HEK293 (cell line): ENCODE results near the gene PA2G4.
A peak's percentile ranks its signal among the peaks of the same experiment; 100 is the strongest.

Experiments used
- KLF8 ChIP-seq: fragments of 450-650 bp; formaldehyde crosslinking; IDR thresholded peaks from 2 replicates; pipeline ENCODE4 v1.5.1; 2016; ENCODE audit warnings: missing biosample characterization, missing genetic modification characterization
- PBX3 ChIP-seq: sonication (generic); formaldehyde crosslinking; IDR thresholded peaks from 2 replicates; pipeline ENCODE4 v1.8.1; 2022; ENCODE audit warnings: mild to moderate bottlenecking, moderate library complexity, missing genetic modification reagents
- PRDM1 ChIP-seq: fragments of 450-650 bp; formaldehyde crosslinking; IDR thresholded peaks from 2 replicates; pipeline ENCODE4; 2016; ENCODE audit warnings: missing biosample characterization, missing genetic modification characterization
- ZBTB11 ChIP-seq: fragments of 450-650 bp; formaldehyde crosslinking; conservative IDR thresholded peaks from 2 replicates; pipeline ENCODE4 v1.5.1; 2016; ENCODE audit warnings: low read depth, missing biosample characterization, missing genetic modification characterization
- ZBTB48 ChIP-seq: fragments of 450-650 bp; formaldehyde crosslinking; IDR thresholded peaks from 2 replicates; pipeline ENCODE4 v1.5.1; 2016; ENCODE audit warnings: missing biosample characterization, missing genetic modification characterization
- ZFHX2 ChIP-seq: fragments of 450-650 bp; formaldehyde crosslinking; conservative IDR thresholded peaks from 2 replicates; pipeline ENCODE4 v1.5.1; 2016; ENCODE audit warnings: missing biosample characterization, missing genetic modification characterization
- ZFP37 ChIP-seq: fragments of 450-650 bp; formaldehyde crosslinking; IDR thresholded peaks from 2 replicates; pipeline ENCODE4 v1.5.1; 2016; ENCODE audit warnings: missing biosample characterization, missing genetic modification characterization
- ZNF10 ChIP-seq: fragments of 450-650 bp; formaldehyde crosslinking; IDR thresholded peaks from 2 replicates; pipeline ENCODE4 v1.5.1; 2017; ENCODE audit warnings: missing biosample characterization, missing genetic modification characterization
- ZNF114 ChIP-seq: fragments of 450-650 bp; formaldehyde crosslinking; IDR thresholded peaks from 2 replicates; pipeline ENCODE4 v1.5.0; 2017; ENCODE audit warnings: missing biosample characterization, missing genetic modification characterization
- ZNF24 ChIP-seq: fragments of 450-650 bp; formaldehyde crosslinking; IDR thresholded peaks from 2 replicates; pipeline ENCODE4 v1.5.1; 2016; ENCODE audit warnings: missing biosample characterization, missing genetic modification characterization
- ZNF274 ChIP-seq, 2 experiments: fragments of 200-500 bp in 1 of 2; fragments of 450-650 bp in 1 of 2; sonication (Bioruptor generic) in 1 of 2; formaldehyde crosslinking in 1 of 2; IDR thresholded peaks; 2 replicates each; pipeline versions ENCODE4 v1.5.1 to v1.6.1; 2014 to 2016; ENCODE audit warnings: borderline replicate concordance in 1 of 2, inconsistent platforms in 1 of 2, low read length in 1 of 2, missing biosample characterization in 1 of 2, missing genetic modification characterization in 1 of 2
- ZNF292 ChIP-seq: fragments of 450-650 bp; formaldehyde crosslinking; IDR thresholded peaks from 2 replicates; pipeline ENCODE4 v1.5.1; 2016; ENCODE audit warnings: low read depth, missing biosample characterization, missing genetic modification characterization, borderline replicate concordance
- ZNF350 ChIP-seq: fragments of 450-650 bp; formaldehyde crosslinking; IDR thresholded peaks from 2 replicates; pipeline ENCODE4 v1.5.0; 2017; ENCODE audit warnings: missing biosample characterization, mild to moderate bottlenecking, missing genetic modification characterization
- ZNF391 ChIP-seq: fragments of 450-650 bp; formaldehyde crosslinking; IDR thresholded peaks from 2 replicates; pipeline ENCODE4 v1.5.1; 2016; ENCODE audit warnings: low read depth, missing biosample characterization, missing genetic modification characterization, borderline replicate concordance
- ZNF610 ChIP-seq: fragments of 450-650 bp; formaldehyde crosslinking; IDR thresholded peaks from 2 replicates; pipeline ENCODE4 v1.5.1; 2016; ENCODE audit warnings: missing biosample characterization, missing genetic modification characterization, borderline replicate concordance
- ZNF639 ChIP-seq: fragments of 450-650 bp; formaldehyde crosslinking; IDR thresholded peaks from 2 replicates; pipeline ENCODE4 v1.5.1; 2016; ENCODE audit warnings: missing biosample characterization, missing genetic modification characterization
- ZNF768 ChIP-seq: fragments of 450-650 bp; formaldehyde crosslinking; IDR thresholded peaks from 2 replicates; pipeline ENCODE4 v1.5.1; 2018; ENCODE audit warnings: missing biosample characterization, mild to moderate bottlenecking, missing genetic modification characterization
- ZNF776 ChIP-seq: fragments of 450-650 bp; formaldehyde crosslinking; IDR thresholded peaks from 2 replicates; pipeline ENCODE4 v1.5.0; 2017; ENCODE audit warnings: missing biosample characterization, missing genetic modification characterization, borderline replicate concordance
- ZNF843 ChIP-seq: fragments of 450-650 bp; formaldehyde crosslinking; IDR thresholded peaks from 2 replicates; pipeline ENCODE4 v1.5.1; 2016; ENCODE audit warnings: missing biosample characterization, missing genetic modification characterization
- ZSCAN23 ChIP-seq: fragments of 450-650 bp; formaldehyde crosslinking; IDR thresholded peaks from 2 replicates; pipeline ENCODE4 v1.5.1; 2016; ENCODE audit warnings: missing biosample characterization, missing genetic modification characterization
- ZSCAN5A ChIP-seq: fragments of 450-650 bp; formaldehyde crosslinking; IDR thresholded peaks from 2 replicates; pipeline ENCODE4 v1.5.1; 2016; ENCODE audit warnings: missing biosample characterization, missing genetic modification characterization
- TF ChIP-seq, protein P1 (sequence below): fragments of 450-650 bp; IDR thresholded peaks from 2 replicates; pipeline ENCODE4 v1.5.1; 2018; ENCODE audit warnings: missing biosample characterization, missing genetic modification characterization

PA2G4 gene

GRCh38 chr12:56079723-56080555 is 24.4 kb upstream of the PA2G4 start, which contains the start of gene ERBB3 (continued):
- TF ChIP-seq ZSCAN5A (tag by site-specific recombination), result peak; percentile 67; the same call in 1 of the 2 replicates
- peak; percentile 77 for TF ChIP-seq ZNF843 (tag by site-specific recombination)
- peak; percentile 61; the same call in 1 of the 2 replicates for TF ChIP-seq PRDM1 (tag by site-specific recombination)
- TF ChIP-seq KLF8 (tag by site-specific recombination), result peak; percentile 100
- peak; percentile 72 for TF ChIP-seq ZFHX2
- no peak for TF ChIP-seq ZNF292 (tag by site-specific recombination)
- TF ChIP-seq ZNF391, result peak; percentile 92
- no peak for TF ChIP-seq ZNF776
- peak; percentile 52; the same call in 1 of the 2 replicates for TF ChIP-seq ZBTB11
- TF ChIP-seq ZNF610 (tag by site-specific recombination), result peak; percentile 81
- peak; percentile 49; the same call in 1 of the 2 replicates for TF ChIP-seq ZNF10
- TF ChIP-seq, protein P1, sequence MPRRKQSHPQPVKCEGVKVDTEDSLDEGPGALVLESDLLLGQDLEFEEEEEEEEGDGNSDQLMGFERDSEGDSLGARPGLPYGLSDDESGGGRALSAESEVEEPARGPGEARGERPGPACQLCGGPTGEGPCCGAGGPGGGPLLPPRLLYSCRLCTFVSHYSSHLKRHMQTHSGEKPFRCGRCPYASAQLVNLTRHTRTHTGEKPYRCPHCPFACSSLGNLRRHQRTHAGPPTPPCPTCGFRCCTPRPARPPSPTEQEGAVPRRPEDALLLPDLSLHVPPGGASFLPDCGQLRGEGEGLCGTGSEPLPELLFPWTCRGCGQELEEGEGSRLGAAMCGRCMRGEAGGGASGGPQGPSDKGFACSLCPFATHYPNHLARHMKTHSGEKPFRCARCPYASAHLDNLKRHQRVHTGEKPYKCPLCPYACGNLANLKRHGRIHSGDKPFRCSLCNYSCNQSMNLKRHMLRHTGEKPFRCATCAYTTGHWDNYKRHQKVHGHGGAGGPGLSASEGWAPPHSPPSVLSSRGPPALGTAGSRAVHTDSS, result no peak
- TF ChIP-seq ZNF639, result peak; percentile 85
- TF ChIP-seq ZNF768 (tag by site-specific recombination), result no peak; the same call in 1 of the 2 replicates
- TF ChIP-seq ZNF114 (tag by site-specific recombination), result no peak
- peak; percentile 97 for TF ChIP-seq ZBTB48 (tag by site-specific recombination)
- TF ChIP-seq ZNF274 (IDR thresholded peaks at IDR 0.05; ENCODE audit: low read length), result no peak
- no peak for TF ChIP-seq ZNF274 (tag by site-specific recombination; IDR thresholded peaks at IDR 0.05; ENCODE audit: borderline replicate concordance)
- TF ChIP-seq ZFP37 (tag by site-specific recombination), result peak; percentile 48
- 0 out of 2 replicates have a peak, but pooled peaks have one; percentile 30 for TF ChIP-seq PBX3 (CRISPR knock-in tag)
- peak; percentile 93 for TF ChIP-seq ZSCAN23 (tag by site-specific recombination)
- no peak for TF ChIP-seq ZNF350
- TF ChIP-seq ZNF24 (tag by site-specific recombination), result peak; percentile 86
